ENCODE measurements around the gene ANKRD18B. TPM values are rescaled to one million over a fixed set of nuclear protein-coding genes. Genes with fewer than 3 reads are reported as not detected.
"Not testable (repeated sequence)": the region's sequence is repeated elsewhere in the genome, so short reads cannot be mapped to it uniquely, and the experiment has no call there.

ANKRD18B gene
- polyA plus RNA-seq, 3 donors, result 0.34 to 1.6 (median 0.93) TPM

DNA sequence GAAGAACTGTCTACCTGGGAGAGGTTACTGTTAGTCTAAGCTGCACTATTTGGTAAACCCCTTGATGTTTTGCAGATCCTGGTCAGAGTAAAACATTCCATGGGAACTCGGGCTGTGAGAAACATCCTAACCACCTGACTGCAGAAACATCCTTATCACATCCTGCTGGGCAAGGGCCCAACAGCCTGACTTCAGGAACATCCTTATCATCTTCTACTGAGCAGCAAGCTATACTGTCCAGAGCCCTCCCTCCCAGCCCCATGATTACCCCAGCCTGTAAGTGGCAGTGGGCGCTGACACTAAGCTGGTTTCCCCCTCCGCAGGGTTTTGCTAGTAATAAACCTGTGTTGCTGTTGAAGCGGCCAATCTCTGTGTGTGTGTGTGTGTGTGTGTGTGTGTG lies 80.9 kb downstream of the ANKRD18B start:
- not testable (repeated sequence) for DNase-seq

DNA sequence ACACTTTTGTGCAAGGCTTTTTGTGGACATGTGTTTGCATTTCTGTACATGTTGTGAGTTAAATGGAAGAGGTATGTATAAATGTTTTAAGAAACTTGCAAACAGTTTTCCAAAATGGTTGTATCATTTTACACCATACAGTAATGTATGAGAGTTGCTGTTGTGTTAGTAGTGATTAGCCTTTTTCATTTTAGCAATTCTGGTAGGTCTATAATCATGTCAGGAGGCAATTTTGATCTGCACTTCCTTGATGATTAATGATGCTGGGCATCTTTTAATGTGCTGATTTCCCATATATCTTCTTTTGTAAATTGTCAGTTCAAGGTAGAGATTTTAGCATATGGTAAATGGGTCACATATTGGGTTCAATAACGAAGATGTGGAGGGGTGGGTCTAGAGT lies 87.3 kb downstream of the ANKRD18B start:
- DNase-seq, result no peak

DNA sequence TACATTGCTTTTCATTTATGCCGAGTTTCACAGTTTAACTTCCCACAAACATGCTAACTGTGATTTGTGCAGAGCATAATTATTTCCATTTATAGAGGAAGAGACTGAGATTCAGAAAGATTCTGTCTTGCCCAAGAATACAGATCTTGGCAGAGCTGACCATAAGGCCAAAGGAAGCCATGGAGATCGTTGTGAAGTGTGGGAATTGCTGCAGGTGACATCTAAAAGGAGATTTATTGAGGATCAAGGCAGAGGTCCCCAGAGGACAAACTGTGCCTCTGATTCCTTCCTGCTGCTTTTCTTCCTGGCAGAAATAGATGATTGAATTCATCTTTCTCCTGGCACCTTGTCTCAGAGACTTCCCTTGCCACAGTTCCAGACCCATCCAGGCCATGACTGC lies 88.4 kb downstream of the ANKRD18B start:
- not testable (repeated sequence) for DNase-seq

DNA sequence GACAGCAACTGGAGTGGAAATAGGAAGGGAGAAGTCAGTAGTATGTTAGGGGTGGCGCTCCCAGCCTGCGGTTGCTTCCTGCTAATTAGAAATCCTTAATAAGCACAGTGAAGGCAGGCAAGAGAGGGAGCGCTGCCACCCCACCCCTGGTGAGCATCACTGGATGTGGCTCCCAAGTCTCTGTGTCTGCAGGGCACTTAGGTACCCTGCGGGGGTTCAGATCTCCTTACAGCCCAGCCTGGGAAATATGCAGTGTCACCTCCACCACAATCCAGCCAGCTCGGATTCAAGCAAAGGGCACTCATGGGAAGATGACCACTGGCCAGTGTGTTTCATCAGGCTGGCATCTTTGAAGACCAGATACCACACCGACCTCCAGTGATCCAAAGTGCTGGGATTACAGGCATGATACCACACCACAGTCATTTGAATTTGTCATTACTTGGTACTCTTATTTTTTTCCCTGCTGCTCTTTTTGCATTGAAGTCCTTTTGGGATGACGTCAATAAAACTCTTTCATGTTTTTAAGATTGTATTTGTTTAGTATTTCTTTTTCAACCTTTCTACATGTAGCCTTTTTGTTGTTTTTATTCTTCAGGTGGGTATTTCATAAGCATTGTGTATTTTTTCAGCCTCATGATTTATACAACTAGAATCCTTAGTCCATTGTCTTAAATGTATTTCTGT lies 90.1 kb downstream of the ANKRD18B start:
- no peak for DNase-seq

DNA sequence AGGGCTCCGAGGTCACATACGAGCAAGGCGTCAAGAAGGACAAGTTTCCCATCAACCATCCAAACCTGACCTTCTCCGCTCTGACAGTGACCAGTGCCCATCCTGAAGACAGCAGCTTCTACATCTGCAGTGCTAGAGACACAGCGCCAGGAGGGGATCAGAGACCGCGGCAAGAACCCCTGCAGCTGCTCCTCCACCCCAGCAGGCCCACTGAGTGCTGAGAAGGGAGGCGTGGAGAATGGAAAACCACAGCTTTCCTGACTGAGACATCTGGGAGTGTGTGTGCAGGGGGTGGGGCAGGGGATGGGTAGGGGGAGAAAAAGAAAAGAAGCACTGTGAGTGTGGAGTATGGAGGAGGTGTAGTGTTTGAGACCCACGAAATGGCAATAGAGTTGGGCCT lies 94.3 kb downstream of the ANKRD18B start:
- DNase-seq, result not testable (repeated sequence)

DNA sequence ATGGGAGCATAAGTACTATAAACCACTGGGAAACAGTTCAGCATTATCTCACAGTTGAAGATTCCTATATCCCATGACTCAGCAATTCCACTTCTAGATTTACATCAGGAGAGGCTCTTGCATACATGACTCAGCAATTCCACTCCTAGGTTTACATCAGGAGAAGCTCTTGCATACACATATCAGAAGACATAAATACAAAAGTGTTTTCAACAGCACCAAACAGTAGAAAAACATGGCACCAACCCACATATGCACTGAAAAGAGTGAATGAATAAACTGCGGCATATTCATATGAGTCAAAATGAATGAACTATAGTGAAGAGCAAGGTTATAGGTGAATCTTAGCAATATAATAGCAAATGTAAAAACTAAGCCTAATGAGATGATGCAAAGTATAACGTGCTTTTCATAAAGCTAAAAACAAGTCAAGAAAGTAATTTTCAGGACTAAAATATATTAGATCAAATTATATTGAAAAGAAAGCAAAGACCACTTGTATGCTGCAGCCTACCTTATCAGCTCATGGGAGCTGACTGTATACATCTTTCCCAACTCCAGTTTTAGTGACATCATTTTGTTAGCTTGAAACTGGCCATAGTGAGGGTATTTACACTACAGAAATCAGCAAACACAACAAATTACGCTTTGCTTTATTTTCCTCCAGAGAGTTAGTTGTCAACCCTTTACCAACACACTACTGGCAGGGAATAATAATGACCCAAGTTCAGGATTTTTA lies 95.8 kb downstream of the ANKRD18B start:
- no peak for DNase-seq

DNA sequence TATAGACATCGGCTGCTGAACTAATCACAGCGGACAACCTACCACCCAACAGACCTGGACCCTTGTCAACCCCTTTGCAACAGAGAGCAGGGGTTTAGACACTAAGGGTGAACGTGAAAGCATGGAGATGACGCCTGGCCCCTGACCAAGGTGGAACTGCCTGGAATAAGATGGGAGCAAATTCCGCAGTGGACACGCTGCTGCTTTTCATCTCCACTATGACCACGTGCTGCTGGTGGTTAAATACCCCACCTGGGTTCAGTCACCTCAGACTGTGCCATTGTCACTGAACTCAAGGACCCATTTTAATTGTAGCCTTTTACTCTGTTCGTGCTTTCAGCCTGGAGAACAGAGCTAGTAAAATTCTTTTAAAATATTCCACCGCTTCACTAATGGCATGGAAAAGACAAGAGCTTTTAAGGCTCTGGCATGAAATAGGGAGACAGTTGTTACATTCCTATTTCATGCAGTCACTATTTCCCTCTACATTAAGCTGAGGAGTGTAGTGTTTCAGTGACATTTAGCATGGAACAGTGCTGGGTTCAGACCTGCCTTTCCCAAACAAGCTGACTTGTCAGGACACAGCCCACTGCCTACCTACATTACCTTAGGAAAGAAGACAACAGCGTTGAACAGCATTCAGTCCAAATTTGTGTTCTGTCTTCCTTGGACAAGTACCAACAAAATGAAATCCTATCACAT lies 96.8 kb downstream of the ANKRD18B start:
- DNase-seq, result peak; percentile 34

Other genes with a start within 250 kb of the ANKRD18B start
- gene NFX1, start 233.7 kb upstream of the ANKRD18B start, polyA plus RNA-seq (ENCODE audit: insufficient read length in 3 of 3), result 10 to 100 TPM; 28.2 to 40.2 (median 38.9) TPM
- gene AQP7, start 121.7 kb upstream of the ANKRD18B start, polyA plus RNA-seq (ENCODE audit: insufficient read length in 3 of 3), result 10 to 100 TPM; 23.2 to 33.7 (median 33.2) TPM
- gene AQP3, start 76.7 kb upstream of the ANKRD18B start, polyA plus RNA-seq (ENCODE audit: insufficient read length in 3 of 3), result 10 to 100 TPM; 42.3 to 92.2 (median 44.1) TPM
- 10 to 100 TPM; 26.6 to 27.1 (median 26.9) TPM for gene NOL6, start 50.3 kb upstream of the ANKRD18B start, polyA plus RNA-seq (ENCODE audit: insufficient read length in 3 of 3)